ENCODE data around the gene SUOX.
"Not testable (repeated sequence)": the region's sequence is repeated elsewhere in the genome, so short reads cannot be mapped to it uniquely, and the experiment has no call there.

Gene SUOX

DNA sequence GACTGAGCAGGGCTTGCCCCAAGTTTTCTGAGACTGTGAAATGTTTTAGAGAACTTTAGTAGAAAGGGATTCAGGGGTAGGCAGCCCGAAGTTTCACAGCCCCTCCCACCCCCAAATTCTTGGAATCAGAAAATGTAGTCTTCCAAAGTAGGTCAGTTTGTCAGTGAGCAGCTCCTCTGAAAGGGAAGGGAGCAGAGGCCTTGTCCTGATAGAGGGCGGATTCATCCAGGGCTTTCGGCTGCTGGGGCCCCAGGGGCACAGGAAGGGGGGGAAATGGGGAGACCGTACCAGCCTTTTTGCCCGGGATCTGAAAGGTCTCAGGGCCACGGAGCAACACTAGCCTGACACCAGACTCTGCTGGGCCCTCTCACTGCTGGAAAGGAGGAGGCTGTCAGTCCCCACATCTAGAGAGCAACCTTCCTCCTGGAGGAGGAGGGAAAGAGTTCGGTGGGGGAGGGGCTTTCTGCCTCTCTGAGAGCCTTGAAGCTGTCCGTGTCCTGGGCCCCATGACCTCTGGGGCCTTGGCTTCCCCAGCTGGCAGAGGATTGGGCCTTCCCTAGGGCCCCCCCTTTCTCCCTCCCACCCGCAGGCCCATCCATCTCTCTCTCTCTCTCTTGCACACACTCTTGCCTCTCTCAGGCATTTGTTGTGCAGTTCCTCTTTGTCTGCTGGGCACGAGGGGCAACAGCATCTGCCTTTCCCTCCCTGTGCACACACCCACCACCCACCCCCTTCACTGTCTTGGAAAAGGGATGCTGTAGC lies 23.5 kb downstream of the SUOX start, which contains the start of gene IKZF4:
TSS of gene IKZF4 (plus strand) at position 621 of the 762 bp plus-strand sequence. CDS start 451 bp downstream, outside the sequence.
- no peak for DNase-seq (ENCODE audit: low spot score)

DNA sequence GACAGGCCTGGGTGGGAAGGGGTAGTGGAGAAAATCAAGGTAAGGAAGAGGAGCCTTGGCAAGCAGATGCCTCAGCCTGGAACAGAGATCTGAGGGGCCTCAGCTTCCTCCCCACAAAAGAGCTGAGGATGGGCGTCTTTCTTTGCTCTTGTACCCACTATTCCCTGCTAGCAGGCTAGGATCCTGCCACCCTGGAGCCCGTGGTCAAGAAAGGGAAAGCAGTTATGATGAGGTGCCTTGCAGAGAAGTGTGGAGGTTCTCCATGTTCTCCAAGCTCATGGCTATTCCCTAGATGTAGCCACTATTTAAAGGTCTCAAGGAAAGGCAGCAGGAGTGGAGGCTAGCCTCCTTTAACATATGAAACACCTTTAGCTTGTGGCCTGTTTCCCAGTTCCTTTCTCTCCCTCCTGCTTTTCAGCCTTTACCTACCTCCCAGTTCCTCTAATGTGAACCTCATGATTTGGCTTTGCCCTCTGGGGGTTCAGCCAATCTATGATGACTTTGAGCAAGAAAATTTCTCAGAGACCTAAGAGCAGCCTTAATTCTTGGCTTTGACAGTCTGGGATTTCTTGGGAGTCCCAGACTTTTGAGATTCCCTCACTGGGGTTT lies 24.9 kb downstream of the SUOX start:
- DNase-seq (ENCODE audit: low spot score), result no peak

- no peak for DNase-seq (ENCODE audit: low spot score)
Measured at GRCh38 chr12:56028511-56029165, 31.6 kb downstream of the SUOX start.

GRCh38 chr12:56029166-56029519 lies 32.1 kb downstream of the SUOX start:
- DNase-seq (ENCODE audit: low spot score), result no peak

GRCh38 chr12:56029666-56030293 lies 32.7 kb downstream of the SUOX start:
- peak; percentile 38 for DNase-seq (ENCODE audit: low spot score)

DNA sequence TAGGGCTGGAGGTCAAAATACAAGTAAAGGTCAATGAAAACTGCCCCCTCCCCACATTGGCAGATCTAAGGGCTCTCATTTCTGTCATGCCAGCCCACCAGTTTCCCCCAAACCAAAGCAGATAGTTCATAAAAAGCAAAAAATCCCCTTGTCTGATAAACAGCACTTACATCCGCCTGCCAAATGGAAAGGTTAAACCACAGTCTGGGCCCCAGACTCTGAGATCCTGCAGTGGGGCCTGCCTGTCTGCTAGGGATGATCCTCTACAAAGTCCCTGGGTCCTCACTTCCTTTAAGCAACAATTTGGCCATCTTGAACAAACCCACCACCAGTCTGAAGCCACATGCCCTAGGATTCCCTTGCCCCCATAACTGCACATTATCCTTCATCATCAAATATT lies 34.9 kb downstream of the SUOX start:
- no peak for DNase-seq (ENCODE audit: low spot score)

DNA sequence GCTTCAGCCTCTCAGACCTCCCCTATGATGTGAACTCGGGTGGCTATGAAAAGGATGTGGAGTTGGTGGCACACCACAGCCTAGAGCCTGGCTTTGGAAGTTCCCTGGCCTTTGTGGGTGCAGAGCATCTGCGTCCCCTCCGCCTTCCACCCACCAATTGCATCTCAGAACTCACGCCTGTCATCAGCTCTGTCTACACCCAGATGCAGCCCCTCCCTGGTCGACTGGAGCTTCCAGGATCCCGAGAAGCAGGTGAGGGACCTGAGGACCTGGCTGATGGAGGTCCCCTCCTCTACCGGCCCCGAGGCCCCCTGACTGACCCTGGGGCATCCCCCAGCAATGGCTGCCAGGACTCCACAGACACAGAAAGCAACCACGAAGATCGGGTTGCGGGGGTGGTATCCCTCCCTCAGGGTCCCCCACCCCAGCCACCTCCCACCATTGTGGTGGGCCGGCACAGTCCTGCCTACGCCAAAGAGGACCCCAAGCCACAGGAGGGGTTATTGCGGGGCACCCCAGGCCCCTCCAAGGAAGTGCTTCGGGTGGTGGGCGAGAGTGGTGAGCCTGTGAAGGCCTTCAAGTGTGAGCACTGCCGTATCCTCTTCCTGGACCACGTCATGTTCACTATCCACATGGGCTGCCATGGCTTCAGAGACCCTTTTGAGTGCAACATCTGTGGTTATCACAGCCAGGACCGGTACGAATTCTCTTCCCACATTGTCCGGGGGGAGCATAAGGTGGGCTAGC lies 37.7 kb downstream of the SUOX start:
- no peak for DNase-seq (ENCODE audit: low spot score)

DNA sequence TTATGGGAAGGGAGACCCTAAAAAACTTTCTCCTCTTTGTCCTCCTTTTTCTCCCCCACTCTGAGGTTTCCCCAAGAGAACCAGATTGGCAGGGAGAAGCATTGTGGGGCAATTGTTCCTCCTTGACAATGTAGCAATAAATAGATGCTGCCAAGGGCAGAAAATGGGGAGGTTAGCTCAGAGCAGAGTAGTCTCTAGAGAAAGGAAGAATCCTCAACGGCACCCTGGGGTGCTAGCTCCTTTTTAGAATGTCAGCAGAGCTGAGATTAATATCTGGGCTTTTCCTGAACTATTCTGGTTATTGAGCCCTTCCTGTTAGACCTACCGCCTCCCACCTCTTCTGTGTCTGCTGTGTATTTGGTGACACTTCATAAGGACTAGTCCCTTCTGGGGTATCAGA lies 40.1 kb downstream of the SUOX start:
- no peak for DNase-seq (ENCODE audit: low spot score)

GRCh38 chr12:56038022-56038655 lies 41.1 kb downstream of the SUOX start:
- no peak for DNase-seq (ENCODE audit: low spot score)

- DNase-seq (ENCODE audit: low spot score), result no peak
Measured at GRCh38 chr12:56040151-56040550, 43.1 kb downstream of the SUOX start.

DNA sequence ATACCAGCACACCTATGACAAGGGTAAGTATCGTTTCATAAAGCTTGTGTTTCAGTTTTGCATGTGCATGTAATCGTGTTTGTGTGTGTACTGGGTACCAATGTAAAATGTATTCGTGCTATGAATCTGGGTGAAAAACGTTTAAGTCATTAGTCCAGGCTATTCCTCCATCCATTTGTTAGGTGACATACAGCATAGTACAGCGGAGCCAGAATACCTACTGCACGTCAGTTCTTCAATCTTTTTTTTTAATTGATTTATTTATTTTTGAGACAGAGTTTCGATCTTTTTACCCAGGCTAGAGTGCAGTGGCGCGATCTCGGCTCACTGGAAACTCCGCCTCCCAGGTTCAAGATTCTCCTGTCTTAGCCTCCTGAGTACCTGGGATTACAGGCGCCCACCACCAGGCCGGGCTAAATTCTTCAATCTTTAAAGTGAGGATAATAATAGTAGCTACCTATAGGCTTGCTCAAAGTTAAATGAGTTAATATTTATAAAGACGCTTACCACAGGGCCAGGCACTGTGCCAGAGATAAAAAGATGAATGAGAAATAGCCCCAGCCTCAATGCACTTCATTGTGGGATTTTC lies 44.0 kb downstream of the SUOX start:
- DNase-seq (ENCODE audit: low spot score), result no peak

DNA sequence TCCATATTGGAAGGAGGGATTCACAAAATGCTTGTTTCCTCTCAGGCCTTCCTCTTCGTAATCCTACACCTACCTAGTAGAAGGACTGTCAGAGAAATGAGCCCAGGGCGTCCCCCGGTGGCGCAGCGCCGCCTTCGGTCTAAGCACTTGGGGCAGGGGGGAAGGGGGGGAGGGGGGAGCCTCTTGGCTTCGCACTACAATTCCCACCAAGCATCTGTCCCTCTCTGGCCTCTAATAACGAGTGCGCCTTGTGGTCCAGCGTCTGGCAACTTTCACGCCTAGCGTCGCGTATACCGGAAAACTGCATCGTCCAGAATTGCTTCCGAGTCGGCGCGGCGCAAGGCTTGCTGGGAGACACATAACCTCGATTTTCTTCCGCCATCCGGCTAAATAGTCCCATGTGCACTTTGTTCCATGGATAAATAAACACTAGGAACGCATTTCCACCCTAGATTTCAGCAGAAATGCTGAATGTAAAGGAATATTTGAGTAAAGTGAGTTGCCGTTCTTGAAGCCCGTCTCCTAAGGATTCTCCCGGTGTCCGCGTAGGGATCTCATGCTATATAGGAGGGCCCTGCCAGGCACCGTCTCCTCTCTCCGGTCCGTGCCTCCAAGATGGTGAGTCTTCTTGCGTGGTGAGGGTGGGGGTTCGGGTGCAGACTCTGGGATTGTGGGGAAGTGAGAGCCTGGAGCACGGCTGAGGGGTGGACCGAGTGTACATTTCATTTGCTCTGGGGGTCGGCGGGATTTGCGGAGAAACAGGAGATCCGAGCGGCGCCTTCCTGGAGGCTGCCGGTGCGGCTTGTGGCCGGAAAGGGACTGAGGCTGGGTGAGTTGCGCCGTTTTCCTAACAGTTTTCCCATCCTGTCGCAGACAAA lies 44.7 kb downstream of the SUOX start, which contains the start of gene RPS26:
TSS of gene RPS26 (plus strand) at position 367 of the 878 bp plus-strand sequence. CDS start at position 616, 249 bp downstream.
- peak; percentile 99 for DNase-seq (ENCODE audit: low spot score)

DNA sequence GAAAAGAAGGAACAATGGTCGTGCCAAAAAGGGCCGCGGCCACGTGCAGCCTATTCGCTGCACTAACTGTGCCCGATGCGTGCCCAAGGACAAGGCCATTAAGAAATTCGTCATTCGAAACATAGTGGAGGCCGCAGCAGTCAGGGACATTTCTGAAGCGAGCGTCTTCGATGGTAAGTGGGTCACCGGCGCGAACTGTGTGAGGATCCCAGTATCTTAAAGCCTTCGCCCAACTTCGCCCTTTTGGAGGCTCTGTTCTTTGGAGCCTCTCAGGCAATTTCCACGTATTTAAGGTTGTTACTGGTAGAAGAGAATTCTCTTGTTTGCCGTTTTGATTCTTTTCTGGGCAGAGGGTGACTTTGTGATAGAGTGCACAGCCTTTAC lies 45.3 kb downstream of the SUOX start:
- not testable (repeated sequence) for DNase-seq (ENCODE audit: low spot score)

GRCh38 chr12:56042843-56043242 lies 45.8 kb downstream of the SUOX start:
- DNase-seq (ENCODE audit: low spot score), result no peak

GRCh38 chr12:56046027-56046780 lies 49.1 kb downstream of the SUOX start:
- no peak for DNase-seq (ENCODE audit: low spot score)

- no peak for DNase-seq (ENCODE audit: low spot score)
Measured at GRCh38 chr12:56053407-56053893, 56.4 kb downstream of the SUOX start.
